ENCODE measurements around the gene BCAP31.
"Not testable (repeated sequence)": the region's sequence is repeated elsewhere in the genome, so short reads cannot be mapped to it uniquely, and the experiment has no call there.

Gene BCAP31

DNA sequence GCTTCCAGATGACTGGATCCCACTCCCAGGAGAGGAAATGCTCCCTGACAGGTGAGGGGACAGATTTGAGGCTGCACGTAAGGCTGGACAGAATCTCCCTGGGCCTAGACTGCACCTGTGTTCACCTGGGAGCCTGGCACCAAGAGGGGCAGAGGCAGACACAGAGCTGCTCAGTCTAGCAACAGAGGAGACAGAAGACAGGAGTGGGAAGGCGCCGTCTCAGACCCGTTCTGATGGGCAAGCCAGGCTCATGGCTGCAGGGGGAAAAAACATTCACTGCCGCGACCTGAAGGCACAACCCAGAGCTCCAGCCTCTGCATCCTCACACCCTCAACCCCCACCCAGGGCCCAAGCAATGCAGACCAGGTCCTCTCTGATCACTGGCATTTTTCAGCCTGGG is 16.8 kb downstream of the BCAP31 start:
- no peak for DNase-seq

DNA sequence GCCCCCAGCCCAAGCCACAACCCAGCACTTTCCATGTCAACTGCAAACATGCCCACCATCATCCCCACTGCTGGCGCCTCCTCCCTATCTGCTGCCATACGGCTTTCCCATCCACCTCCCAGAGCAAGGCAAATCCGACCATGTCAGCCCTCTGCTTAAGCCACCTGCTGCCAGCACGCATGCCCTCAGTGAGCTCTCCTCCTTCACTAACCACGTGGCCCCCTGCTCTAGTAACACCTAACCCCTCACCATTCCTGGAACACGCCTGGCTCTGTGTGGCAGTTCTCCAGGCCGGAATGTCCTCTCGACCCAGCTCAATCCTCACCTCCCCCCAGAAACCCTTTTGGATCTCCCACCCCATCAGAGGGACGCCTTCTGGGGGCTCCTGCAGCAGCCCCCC is 17.4 kb downstream of the BCAP31 start:
- no peak for DNase-seq

DNA sequence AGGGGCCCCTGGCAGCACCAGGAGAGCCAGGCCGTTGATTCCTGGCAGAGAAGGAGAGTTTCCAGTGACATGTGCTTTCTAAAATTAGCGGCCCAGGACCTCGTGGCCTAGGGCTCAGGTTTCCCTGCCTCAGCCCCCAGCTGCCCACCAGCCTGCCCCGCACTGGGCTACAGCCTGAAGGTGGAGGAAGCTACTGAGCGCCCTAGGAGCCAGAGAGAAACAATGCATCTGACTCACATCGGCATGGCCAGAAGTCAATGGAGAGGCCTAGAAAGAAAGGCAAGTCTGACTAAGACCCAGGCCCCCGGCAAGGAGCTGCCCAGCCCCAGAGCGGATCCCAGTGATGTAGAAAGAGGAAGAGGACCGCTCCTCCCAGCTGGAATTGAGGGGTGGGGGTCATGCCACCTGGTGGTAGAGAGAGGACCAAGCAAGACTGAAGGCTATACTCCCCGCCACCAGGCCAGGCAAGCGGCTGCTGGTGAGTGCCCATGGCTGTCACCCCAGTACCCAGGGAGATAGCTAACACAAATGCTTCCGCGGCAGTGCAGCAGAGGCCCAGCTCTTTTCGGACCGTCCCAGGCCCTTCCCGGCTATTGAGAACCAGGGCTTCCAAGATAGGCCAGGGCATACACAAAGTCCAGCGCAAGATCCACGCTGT is 18.7 kb downstream of the BCAP31 start:
- not testable (repeated sequence) for DNase-seq

DNA sequence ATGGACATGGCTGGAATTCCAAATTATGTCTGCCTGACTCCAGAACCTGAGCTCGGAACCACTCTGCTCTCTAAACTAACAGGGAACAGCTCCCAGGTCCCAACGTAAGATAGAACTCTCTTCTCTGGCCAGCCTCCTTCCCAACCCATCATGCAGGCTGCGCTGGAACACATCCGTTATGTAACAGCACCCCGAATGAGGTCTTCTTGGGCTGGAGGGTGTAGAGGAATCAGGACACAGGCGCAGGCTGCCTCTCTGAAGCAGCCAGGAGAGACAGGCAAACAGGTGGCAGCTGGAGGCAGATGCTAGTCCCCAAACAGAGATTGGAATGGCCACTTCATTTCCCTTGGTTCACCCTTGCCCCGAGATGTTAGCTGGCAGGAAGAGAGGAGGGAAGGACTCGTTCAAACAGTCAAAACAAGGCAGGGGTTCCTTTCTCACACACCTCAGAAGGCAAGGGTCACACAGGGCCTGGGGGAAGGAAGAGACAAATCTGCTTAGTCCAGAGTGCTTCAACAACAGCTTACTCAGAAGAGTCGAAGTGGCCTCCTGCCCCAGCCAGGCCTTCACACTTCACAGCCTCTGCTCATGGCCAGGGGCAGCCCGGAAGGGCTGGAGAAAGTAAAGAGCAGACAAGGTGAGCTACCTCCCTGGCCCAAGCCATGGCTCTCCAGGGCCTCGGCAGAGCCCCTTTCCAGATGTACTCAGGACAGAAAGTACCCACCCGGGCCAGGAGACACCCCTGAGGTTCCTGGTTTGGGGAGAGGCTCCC is 19.4 kb downstream of the BCAP31 start:
- not testable (repeated sequence) for DNase-seq

DNA sequence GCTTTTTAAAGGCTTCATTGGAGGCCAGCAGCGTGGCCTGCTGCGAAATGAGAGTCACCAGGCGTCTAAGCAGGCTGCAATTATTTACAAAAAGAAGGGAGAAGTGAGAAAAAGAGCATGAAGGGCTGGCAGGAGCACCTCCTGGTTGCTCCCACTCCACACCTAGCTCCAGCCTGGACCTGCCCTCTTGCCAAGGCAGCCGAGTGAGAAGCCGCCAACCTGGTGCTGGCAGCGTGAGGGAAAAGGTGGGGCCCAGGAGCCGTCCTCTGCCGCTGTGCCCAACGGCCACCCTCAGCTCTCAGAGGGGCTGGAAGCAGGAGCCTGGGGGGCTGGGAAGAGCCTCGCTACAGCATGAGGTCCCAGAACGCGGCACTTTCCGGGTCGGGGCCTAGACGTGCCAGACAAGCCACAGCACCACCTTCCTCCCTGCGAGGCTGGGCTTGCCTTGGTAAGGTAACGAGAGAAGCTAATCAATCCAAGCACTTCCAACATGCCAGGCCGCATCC is 20.1 kb downstream of the BCAP31 start:
- no peak for DNase-seq

DNA sequence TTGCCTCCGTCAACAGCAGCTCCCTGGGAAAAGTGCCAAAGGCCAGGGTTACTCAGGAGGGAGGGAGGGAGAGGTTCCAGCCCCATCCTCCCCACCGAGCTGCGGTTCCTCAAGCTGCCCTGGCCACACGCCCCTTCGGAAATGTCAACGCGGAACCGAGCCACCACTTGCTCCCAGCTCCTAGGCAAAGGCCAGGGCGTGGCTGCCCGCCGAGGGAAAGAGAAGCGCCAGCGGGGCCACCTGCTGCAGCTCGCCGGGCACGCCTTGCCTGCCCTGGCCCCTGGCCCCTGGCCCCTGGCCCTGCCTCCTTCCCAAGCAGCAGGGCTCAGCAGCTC is 21.2 kb downstream of the BCAP31 start:
- DNase-seq, result no peak

DNA sequence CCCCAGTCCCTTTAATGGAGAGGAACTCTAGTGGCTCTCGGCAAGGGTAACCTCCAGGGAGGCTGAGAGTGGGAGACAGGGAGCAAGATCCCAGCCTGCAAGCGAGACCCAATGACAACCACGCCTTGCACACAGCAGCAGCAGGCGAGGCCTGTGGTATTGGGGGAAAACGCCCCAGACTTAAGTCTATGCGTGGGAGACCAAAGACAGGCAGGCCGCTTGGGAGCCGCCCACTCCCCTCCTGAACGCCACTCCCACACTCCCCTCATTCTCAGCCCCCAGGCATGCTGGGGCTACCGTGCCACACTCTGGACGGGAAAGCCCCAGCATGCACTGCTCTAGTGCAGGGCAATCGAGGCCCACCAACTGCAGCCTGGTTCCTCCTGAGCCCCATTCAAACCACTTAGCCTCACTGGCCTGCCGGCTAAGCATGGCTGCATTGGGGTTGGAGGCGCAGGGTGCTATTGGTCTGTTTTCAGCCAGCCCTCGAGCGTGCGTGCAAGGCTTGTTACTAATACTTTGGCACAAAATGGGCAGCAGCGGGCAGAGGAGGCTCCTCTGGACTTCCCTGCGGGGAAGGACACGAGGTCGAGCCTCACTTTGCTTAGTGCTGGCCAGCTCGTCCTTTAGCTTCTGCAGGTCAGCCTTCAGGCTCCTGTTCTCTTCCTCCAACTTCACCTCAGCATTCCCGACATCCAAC is 21.7 kb downstream of the BCAP31 start:
- no peak for DNase-seq

DNA sequence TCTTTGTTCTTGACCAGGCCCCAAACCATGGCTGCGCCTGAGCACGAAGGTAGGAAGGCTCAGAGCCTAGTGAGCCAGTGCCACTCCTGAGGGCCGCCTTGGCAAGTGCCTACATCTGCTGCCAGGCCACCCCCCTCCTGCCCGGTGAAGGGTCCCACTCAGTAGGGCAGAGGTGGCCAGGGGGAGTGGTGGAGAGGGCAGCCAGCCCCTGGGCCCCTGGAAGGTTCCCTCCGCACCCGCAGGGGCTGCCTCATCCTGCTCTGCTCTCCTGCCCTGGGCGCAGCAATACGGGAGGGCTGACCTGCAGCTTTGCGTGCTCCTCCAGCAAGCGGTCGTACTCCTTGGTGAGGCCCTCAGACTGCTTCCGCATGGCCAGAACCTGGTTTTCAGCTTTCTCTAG is 22.5 kb downstream of the BCAP31 start:
- no peak for DNase-seq

DNA sequence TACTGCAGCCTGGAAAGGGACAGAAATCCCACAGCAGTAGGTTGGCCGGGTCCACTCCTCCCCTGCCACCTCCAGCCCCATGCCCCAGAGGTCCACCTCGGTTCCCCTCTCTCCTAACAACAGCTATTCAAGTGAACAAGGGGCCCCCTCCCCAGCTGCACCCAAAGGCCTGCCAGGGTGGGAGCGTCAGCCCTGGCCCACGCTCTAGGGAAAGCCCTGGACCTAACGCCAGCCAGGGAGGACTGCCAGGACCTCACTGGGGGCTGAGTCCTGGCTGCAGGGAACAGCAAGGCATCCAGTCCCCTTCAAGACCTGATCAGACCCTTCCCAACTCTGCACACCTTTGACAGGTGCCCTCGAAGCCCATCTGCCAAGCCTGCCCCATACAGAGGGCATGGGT is 23.2 kb downstream of the BCAP31 start:
- no peak for DNase-seq

DNA sequence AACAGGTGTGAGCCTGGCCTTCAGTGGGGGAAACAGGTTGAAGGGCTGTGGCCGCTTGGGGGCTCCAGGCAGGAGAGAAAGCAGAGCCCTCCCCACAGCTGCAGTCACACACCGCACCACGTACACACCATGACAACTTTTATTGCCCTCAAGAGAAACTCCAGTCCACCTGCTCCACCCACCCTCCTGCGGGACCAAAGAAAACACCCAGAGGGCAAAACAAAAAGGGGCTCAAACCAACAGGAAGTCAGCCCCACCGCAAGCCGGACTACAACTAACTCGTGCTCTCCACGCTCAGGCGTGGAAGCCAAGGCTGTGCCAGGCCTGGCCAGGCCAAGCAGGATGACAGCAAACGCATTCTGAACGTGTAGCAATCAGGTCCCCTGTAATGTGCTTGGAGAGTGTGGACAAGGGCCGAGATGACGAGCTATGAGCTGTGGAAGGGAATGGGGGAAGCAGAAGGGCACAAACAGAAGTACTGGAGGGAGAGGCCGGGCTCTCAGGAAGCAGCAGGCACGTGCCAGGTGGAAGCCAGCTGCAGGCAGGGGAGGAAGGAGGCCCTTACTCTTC is 23.7 kb downstream of the BCAP31 start:
- DNase-seq, result no peak

DNA sequence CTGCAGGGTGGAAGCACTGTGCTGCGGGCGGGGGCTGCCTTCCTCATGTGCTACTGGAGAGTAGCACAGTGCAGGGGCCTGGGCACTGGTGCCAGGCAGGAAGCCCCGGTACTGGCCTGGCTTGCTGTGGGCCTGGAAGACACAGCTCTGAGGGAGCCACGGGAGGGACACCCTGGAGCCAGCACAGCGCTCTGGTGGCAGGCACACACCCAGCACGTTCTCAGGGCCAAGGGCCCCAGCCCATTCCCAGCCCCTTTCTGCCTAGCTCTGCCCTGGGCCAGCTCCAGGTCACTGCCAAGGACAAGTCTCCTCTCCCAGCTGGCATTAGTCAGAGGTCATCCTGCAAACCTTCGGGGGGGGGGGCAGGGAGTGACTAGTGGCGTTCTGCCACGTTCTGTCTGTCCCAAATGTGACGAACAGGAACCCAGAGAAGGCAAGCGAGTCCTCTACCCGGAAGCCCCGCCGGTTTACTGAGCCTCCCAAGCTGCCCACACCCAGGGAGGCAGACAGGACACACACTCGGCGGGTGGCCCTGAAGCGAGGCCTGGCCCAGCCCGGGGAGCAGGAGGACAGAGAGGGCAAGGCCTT is 24.3 kb downstream of the BCAP31 start:
- not testable (repeated sequence) for DNase-seq

DNA sequence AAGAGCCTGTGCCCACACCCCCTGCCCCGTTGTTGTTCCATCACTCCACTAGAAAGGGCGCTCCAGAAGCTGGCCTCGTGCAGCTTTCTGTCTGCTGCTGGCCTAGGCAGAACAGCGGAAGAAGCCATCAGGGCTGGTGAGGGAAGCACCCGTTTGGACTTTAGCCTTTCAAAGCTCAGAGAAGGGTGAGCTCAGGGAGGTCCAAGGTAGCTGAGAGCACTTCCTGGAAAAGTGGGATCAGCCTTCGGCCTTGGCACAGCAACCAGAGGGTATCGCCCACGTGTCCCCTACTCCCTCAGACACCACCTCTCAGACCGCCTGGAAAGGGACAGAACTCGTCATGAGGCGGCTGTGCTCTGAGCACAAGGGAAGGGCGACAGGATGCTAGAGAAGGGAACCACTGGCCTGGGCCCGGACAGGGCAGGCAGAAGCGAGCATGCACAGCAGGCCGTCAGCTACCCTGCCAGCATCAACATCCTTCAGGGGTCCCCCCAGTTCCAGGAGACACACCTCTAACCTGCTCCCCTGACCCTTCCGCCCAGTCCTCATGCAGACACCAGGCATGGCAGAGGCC is 24.9 kb downstream of the BCAP31 start:
- not testable (repeated sequence) for DNase-seq

DNA sequence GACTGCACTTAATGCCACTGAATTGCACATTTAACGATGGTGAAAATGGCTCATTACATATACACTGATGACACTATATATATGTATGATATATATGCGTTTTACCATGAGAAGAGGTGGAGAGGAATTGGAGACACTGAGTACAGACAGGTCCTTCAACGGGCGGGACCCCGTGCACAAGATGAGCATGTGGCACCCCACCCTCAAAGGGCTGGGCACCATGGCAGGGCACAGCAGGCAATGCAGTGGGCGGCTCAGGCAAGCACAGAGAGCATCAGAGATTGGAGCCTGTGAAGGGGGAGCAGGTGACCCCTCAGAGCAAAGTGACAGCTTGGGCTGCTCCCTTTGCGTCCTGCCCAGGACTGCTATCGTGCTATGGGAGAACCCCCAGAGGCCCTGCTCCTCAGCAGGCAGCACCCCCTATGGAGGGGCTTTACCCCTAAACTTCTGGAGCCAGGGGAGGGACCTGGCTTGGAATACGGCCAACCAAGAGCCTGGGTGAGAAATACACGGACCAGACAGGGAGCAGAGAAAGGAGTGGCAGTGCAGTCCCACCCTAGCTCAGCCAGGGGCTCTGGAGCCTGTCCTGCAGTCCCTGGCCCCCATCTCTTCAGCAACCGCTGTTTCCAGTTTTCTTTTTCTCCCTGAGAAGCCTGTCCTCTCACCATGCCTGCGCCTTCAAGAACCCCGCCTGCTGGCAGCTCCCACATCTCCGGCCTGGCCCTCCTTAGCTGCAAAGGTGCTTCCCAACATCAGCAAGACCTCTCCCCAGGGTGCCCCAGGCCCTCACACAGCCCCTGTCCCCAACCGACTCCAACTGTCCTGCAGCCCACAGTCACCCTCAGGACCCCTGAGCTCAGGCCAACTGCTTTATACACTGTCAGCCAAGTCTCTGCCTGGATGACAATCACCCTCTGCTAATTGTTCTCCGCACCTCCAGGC is 26.0 kb downstream of the BCAP31 start:
- no peak for DNase-seq

DNA sequence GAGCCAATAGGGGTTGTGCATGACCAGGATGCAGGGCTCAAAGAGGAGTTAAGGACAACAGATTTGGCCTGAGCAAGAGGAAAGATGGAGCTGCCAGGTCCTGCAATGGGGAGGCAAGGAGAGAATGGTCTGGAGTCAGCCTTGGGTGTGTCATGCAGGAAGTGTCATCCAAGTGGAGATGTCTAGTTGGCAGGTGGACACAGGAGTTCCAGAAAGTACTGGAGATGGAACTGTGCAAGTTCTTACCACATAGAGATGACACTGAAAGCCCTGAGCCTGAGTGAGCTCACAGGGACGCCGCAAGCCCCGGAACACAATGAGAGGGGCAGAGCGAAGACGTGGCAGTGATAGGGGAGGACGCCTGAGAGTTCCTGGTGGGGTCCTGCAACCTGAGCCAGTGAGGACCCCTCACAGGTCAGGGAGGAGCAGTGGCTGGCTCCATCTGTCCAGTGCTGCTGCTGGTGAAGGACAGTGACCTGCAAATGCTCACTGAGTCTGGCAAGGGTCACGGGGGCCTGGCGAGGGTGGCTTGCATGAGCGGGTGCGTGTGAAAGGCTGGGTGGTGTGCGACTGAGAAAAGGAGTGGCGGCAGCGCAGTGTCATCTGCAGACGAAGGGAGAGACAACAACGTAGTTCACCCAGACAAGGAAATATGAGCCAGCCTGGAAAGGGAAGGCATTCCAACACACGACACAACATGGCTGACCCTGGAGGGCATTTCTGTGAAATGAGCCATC is 27.0 kb downstream of the BCAP31 start:
- DNase-seq, result not testable (repeated sequence)

DNA sequence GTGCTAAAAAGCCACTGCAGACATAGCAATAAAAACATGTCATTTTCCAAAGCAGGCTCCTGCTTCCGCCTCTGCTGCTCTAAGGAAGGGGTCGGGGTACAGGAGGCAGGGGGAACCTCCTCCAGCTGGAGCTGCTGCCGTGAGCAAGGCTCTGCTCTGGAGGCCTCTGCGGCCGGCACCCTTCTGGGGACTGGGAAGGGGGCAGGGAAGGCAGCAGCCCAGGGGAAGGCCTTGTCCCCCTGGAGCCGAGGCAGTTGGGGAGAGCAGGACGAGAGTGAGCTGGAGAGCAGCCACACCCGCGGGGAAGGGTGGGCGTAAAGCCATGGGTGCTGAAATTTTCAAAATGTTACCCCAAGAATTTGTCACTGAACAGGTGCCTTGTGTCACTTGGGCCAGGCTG is 27.6 kb downstream of the BCAP31 start:
- DNase-seq, result not testable (repeated sequence)

DNA sequence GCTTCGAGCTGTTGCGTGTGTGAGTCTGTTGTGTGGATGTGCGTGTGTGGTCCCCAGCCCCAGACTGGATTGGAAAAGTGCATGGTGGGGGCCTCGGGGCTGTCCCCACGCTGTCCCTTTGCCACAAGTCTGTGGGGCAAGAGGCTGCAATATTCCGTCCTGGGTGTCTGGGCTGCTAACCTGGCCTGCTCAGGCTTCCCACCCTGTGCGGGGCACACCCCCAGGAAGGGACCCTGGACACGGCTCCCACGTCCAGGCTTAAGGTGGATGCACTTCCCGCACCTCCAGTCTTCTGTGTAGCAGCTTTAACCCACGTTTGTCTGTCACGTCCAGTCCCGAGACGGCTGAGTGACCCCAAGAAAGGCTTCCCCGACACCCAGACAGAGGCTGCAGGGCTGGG is 28.1 kb downstream of the BCAP31 start:
- no peak for DNase-seq

DNA sequence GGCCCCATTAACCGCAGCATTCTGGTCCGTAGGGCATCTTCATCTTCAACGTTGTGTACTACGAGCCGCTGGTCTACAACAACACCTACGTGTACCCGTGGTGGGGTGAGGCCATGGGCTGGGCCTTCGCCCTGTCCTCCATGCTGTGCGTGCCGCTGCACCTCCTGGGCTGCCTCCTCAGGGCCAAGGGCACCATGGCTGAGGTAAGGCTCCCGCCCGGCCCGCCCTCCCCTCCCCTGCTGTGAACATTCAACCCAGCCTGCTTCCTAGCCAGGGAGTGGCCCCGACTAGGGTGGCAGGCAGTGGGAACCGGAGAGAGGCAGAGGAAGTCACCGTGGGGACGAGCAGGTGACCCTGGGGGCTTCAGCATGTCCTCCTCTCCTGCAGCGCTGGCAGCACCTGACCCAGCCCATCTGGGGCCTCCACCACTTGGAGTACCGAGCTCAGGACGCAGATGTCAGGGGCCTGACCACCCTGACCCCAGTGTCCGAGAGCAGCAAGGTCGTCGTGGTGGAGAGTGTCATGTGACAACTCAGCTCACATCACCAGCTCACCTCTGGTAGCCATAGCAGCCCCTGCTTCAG is 29.4 kb downstream of the BCAP31 start:
- no peak for DNase-seq

DNA sequence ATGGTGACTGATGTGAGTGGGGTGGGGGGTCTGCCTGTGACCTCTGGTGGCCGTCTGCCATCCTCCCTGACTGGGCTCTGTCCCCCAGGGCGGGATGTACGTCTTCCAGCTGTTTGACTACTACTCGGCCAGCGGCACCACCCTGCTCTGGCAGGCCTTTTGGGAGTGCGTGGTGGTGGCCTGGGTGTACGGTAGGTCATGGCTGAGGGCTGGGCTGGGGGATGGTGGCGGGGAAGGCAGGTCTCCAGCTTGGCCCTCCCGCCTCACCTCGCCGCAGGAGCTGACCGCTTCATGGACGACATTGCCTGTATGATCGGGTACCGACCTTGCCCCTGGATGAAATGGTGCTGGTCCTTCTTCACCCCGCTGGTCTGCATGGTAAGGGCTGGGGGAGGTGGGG is 29.9 kb downstream of the BCAP31 start:
- not testable (repeated sequence) for DNase-seq

DNA sequence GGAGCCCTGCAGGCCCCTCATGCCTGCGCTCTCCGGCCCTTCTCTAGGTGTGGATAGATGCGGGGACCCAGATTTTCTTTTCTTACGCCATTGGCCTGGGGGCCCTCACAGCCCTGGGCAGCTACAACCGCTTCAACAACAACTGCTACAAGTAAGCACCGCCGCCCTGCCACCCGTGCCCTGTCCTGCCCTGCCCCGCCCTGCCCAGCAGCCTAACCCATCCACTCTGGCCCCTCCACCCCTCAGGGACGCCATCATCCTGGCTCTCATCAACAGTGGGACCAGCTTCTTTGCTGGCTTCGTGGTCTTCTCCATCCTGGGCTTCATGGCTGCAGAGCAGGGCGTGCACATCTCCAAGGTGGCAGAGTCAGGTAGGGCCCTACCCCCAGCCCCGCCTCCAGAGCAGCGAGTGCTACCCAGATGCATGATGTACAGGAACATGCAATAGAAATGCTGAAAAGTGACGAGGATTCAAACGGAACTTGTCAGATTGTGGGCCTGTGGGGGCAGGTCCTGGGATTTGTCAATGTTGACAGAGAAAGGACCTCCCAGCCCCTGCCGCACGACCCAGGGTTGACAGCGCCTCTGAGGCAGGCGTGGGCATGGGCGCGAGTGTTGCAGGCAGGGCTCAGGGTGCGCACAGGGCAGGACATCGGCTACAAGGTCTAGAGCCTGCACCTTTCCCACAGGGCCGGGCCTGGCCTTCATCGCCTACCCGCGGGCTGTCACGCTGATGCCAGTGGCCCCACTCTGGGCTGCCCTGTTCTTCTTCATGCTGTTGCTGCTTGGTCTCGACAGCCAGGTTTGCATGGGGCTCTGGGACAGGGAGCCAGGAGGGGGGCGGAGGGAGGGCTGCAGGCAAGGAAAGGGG is 30.7 kb downstream of the BCAP31 start:
- no peak for DNase-seq
